ENCODE data around the gene REXO4.

DNA sequence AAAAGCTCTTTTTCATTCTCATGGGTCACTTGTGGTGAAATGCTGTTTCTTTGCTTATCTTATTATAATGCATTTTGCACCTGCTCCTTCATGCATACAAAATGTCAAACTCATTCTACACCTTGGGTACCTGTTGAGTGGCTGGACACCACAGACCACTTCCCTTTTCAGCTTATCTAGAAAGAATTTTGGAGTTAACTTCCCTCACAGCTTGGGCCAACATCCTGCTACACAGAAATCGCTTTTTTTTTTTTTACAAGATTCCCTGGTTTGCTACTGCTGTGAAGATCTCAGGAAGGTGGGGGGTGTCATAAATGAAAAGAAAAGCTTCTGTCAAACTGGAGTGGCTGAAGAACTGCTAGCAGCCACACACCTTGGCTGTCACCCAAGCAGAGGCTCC is 2.6 kb downstream of the REXO4 start:
- TF ChIP-seq, protein P1, sequence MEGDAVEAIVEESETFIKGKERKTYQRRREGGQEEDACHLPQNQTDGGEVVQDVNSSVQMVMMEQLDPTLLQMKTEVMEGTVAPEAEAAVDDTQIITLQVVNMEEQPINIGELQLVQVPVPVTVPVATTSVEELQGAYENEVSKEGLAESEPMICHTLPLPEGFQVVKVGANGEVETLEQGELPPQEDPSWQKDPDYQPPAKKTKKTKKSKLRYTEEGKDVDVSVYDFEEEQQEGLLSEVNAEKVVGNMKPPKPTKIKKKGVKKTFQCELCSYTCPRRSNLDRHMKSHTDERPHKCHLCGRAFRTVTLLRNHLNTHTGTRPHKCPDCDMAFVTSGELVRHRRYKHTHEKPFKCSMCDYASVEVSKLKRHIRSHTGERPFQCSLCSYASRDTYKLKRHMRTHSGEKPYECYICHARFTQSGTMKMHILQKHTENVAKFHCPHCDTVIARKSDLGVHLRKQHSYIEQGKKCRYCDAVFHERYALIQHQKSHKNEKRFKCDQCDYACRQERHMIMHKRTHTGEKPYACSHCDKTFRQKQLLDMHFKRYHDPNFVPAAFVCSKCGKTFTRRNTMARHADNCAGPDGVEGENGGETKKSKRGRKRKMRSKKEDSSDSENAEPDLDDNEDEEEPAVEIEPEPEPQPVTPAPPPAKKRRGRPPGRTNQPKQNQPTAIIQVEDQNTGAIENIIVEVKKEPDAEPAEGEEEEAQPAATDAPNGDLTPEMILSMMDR (conservative IDR thresholded peaks at IDR 0.05; ENCODE audit: low read length): no peak
- TF ChIP-seq EZH2phosphoT487 (IDR thresholded peaks at IDR 0.05; ENCODE audit: borderline replicate concordance): no peak
